Lower leg skin (tissue), 3 donors: ENCODE measurements around the gene RBM10.

Experiments used
- CTCF ChIP-seq, 3 donors: fragments of 450-650 bp; IDR thresholded peaks; one replicate each; pipeline ENCODE4 v1.5.1; 2016; ENCODE audit warnings: antibody characterized with exemption in 3 of 3, mild to moderate bottlenecking in 3 of 3, moderate library complexity in 2 of 3
- POLR2A ChIP-seq, 2 donors: fragments of 450-650 bp; IDR thresholded peaks; one replicate each; pipeline ENCODE4 v1.6.1; 2016 to 2017; ENCODE audit warnings: antibody characterized with exemption in 2 of 2, mild to moderate bottlenecking in 1 of 2, moderate library complexity in 1 of 2

GRCh38 chrX:47228550-47229270, 83.7 kb downstream of the RBM10 start:
- TF ChIP-seq CTCF (IDR thresholded peaks at IDR 0.05), result no peak
- TF ChIP-seq POLR2A (IDR thresholded peaks at IDR 0.05), result no peak
